NCI-H2171 (cell line): ENCODE measurements around the gene CRX.
"Not testable (repeated sequence)": the region's sequence is repeated elsewhere in the genome, so short reads cannot be mapped to it uniquely, and the experiment has no call there.

Source experiments
- DNase-seq: peaks from one replicate; lab custom pipeline; 2025; lab: John Stamatoyannopoulos, UW

Gene CRX

DNA sequence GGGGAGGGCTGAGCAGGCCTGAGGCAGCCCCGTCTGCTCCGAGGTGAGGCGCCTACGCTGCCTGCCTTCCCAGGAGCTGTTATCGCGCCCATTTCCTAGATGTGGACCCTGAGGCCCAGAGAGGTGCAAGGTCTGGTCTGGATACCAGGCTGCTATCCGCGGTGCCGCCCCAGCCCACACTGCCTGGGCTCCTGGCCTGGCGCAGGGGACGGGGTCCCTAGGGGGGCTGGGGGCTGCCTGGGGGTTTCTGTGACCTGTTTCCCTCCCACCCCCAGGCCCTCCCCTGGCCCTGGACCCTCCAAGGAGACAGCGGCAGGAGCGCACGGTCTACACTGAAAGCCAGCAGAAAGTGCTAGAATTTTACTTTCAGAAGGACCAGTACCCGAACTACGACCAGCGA lies 38.1 kb downstream of the CRX start:
- DNase-seq, result not testable (repeated sequence)

DNA sequence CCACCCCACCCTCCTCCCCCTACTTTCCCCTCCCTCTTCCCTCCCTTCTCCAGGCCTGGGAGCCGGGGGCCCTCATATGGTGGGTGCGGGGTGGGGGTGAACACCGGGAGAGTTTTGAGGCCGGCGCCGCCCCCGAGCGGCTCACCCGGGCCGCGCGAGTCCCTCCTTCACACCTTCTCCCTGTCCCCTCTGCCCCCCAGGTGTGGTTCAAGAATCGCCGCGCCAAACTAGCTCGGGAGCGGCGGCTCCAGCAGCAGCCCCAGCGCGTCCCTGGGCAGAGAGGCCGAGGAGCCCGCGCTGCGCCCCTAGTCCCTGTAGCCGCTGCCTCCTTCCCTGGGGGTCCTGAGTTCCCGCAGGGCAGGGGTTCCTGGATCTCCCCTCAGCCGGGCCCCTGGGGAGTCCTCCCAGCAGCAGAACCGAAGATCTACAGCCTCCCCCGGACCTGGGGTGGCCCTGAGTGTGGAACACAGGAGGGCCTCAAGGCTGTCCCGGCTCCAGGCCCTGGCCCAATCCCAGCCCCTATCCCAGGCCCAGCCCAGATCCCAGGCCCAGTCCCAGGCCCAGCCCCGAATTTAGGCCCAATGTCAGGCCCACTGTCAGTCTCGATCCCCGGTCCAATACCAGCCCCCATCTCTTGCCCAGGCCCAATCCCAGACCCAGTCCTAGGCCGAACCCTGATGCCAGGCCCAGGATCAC lies 39.0 kb downstream of the CRX start:
- no peak for DNase-seq

DNA sequence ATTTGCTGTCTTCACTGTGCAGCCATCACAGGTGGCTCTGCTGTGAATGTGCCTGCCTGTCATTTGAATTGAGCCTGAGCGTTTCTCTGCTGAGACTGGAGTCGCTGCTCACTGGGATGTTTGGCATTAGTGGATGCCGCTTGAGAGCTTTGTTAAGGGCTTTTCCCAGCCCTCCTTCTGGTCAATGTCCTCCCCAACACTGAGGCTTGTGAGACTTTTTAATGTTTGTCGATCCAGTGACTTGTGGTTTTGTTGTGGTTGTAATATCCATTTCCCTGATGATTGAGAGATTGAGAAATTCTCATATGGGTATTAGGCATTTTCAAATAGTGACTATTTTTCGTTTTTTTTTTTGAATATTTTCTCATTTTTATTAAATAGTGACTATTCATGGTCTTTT lies 39.9 kb downstream of the CRX start:
- no peak for DNase-seq

DNA sequence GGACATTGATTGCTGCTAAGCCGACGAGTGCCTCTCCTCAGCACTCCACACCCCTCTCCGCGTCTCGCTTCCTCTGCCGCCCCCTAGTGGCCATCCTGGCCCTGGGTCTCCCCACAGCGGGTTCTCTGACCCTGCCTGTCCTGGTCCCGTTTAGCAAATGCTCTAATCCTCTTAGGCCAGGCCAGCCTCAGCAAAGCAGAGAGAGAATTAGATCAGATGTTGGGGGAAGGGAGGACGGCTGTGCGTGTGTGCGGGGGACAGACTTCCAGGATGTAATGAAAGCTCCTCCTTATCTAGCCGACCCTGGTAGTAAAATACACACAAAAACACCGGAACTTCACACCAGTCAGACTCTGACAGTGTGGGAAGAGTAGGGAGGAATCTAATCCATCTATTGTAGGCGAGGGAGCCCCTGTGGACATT lies 41.8 kb downstream of the CRX start:
- DNase-seq, result peak; percentile 32

DNA sequence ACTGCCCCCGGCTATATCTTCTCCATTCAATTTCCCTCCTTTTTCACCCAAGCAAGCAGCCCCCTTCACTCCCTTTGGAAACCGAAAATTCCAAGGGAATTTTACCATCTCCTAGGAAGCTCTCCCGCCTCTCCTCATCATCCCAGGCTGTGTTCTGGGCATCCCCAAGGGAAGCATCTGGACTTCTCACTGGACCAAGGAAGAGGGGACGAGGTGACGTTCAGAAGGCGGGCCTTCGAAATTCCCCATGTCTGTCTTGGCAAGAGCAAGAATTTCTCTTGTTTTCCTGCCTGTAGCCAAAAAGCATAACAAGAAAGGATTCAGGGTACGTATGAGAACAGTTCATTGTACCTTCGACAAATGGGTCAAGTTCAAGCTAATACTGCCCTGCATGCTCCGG lies 43.4 kb downstream of the CRX start:
- DNase-seq, result no peak

DNA sequence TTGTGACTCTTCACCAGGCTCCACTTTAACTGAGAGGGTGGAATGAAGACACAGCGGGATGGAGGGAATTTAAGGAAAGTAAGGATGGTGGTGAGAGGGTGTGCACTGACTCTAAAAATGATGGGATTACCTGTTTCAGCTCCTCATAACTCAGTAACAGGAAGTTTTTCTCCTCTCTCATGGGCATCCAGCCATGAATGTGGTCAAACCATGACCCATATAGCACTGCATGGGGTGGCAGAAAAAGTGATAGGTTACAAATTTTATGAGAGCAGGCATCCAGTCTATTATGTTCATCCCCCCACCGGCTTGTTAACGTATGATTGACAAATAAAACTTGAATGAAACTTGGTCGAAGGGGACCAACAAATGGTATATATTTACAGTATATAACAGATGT lies 57.2 kb downstream of the CRX start:
- DNase-seq, result no peak

DNA sequence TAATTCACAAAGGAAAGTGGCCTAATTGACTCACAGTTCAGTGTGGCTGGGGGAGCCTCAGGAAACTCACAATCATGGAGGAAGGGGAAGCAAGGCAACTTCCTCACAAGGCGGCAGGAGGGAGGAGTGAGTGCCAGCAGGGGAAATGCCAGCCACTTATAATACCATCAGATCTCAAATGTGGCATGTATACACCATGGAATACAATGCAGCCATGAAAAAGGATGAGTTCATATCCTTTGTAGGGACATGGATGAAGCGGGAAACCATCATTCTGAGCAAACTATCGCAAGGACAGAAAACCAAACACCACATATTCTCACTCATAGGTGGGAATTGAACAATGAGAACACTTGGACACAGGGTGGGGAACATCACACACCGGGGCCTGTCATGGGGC lies 57.6 kb downstream of the CRX start:
- not testable (repeated sequence) for DNase-seq

DNA sequence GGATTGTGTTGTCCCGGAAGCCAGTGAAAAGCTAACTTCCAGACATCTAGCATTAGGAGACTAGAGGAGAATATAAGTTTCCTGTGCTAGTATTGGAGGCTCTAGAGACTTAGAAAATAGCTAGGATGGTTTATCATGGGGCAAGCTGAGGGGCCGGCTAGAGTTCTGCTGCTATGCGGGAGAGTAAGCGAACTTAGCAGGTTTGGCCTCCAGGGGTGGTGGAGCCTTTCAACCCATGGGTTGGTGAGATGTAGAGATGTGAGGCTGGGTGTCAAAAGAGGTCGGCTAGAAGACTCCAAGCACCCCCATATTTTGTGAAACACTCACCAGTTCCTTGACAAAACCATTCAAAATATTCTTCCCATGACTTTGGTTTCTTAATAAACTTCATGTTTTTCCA lies 60.0 kb downstream of the CRX start:
- no peak for DNase-seq

DNA sequence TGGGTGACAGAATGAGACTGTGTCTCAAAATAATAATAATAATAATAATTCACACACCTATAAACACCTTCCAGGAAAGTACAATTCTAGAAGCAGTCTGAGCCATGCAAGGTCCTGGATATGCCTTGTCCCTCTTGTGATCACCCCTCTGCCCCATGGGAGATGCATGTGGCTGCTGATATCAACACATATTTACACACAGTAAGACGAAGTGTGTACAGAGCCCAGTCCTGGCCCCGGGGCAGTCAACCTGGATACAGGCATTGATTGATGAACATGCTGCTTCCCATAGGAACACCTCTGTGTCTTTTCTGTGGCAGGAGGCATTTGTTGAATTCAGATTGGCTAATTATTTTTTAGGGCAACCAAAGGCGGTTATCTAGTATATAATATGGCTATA lies 61.2 kb downstream of the CRX start:
- DNase-seq, result no peak

DNA sequence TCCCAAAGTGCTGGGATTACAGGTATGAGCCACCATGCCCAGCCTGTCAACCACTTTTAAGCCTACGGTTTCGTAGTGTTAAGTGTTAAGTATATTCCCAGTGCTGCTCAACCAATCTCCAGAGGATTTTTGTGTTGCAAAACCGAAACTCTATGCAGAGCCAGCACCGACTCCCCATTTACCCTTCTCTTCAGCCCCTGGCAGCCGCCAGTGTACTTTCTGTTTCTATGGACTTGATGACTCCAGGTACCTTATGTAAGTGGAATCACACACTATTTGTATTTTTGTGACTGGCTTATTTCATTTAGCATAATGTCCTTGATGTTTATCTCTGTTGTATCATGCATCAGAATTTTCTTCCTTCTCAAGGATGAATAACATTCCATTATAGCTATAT lies 63.3 kb downstream of the CRX start:
- DNase-seq, result no peak

DNA sequence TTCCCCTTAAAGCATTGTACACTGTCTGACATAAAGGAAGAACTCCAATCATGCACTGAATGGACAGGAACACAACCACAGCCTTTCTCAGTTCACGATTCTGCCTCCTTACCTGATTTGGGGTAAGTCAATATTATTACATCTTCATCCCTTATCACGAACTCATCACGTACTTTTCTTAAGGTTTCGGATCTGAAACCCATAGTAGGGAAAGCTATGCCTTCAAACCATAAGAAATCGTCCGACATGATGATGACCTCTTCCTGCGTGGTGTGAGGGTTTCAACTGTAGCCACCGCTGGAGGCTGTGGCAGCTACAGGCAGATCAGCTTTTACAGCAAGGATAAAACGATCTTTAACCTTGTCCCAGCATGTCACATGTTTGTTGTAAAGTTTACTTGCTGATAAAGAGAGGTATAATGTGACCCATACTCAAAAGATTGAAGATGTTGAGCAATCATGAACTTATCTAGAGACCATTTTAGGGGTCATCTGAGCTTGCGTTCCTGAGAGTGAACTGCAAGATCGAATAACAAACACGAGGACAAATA lies 64.3 kb downstream of the CRX start, which contains the start of gene SULT2A1:
TSS of gene SULT2A1 (minus strand) at position 306 of the 550 bp plus-strand sequence. CDS start at position 248, 58 bp downstream.
- DNase-seq, result no peak

DNA sequence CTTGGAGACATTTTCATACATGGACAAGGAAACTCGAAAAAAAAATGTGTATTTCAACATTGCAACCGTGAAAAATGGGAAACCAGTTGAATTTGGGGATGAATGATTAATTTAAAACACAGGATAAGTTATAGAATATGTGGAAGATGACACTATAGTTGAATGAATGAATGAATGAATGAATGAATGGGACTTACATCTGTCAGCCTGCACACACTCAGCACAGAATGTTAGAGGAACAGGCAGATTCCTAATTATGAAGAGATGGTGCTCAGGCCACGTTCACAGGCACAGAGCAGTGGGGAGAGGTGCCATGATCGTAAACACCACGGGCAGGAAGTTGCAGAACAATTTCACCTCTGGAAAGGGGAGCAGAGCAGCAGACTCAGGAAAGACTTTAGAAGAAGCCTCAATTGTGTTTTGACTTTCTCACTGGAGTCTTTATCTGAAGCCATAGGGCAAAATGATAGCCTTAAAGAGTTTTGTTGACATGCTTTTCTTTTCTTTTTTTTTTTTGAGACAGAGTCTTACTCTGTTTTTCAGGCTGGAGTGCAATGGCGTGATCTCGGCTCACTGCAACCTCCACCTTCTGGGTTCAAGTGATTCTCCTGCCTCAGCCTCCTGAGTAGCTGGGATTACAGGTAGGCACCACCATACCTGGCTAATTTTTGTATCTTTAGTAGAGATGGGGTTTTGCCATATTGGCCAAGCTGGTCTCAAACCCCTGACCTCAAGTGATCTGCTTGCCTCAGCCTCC lies 69.3 kb downstream of the CRX start:
- no peak for DNase-seq

DNA sequence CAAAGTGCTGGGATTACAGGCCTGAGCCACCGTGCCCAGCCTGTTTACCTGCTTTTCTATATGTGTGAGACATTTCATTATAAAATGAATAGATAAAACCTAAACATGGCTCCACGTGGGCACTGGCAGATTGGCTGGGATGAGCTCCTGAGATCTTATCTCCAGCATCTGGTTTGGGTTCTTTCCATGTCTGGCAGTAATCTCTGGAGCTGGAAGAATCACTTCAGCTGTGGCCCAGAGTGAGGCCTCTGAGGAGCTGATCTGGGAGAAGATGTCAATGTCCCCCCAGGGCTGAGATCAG lies 69.8 kb downstream of the CRX start:
- no peak for DNase-seq

DNA sequence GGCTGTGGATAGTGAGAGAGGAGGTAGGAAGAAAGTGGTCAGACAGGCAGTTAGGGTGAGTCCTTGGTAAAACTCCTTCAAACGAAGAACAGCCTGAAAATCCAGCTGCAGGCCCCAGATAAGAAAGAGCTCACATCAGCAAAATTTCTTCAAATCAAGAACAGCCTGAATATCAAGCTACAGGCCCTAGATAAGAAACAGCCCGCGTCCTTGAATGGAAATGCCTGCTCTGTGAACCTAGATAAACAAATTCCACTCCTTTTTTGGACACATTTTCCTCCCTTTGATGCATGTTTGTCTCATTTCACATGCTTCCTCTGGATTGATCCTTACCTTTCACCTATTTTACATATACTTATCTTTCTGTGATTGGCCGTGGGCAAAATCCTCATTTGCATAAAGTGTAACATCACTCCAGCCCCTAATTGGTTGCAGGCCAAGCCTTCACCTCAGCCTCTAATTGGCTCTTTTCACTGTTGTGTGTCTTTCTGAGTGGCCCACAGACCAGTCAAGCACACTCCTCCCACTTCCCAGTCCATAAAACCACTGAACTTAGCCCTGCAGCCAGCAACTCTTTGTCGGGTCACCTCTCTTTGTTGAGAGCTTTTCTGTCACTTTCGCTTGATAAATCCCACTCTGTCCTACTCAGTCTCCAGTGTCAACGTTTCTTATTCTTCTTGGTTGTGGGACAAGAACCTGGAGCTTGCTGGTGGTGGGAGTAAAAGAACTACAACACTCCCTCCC lies 70.4 kb downstream of the CRX start:
- DNase-seq, result no peak
